BJ (cell line): ENCODE results near the gene DEDD. TPM values are rescaled to one million over a fixed set of nuclear protein-coding genes. Genes with fewer than 3 reads are reported as not detected.

Experiments used
- CTCF ChIA-PET: fragments of 350-600 bp; formaldehyde crosslinking; extraction: SDS; loops from one replicate; lab custom pipeline; 2021; ENCODE audit warnings: antibody characterized with exemption, inconsistent platforms; lab: Yijun Ruan, JAX
- POLR2A ChIA-PET: fragments of 300-600 bp; sonication (Branson Sonifier 250); formaldehyde crosslinking; extraction: SDS; loops from one replicate; lab custom pipeline; 2021; ENCODE audit warnings: antibody characterized with exemption; lab: Charles Lee
- DNase-seq: peaks from one replicate; pipeline ENCODE4 v3.0.0-alpha.2; 2011; ENCODE audit warnings: low read depth
- H3K27me3 ChIP-seq: 2 replicates; pipeline ENCODE4 v1.6.0; 2011; ENCODE audit warnings: low read length; ENCODE audit not compliant: control insufficient read depth, insufficient read depth
- H3K36me3 ChIP-seq: 2 replicates; pipeline ENCODE4 v1.5.1; 2011; ENCODE audit warnings: low read length; ENCODE audit not compliant: control insufficient read depth, insufficient read depth
- H3K4me3 ChIP-seq: 2 replicates; pipeline ENCODE4 v1.5.1; 2011; ENCODE audit warnings: low read depth, mild to moderate bottlenecking, control low read depth, low read length
- CTCF ChIP-seq: IDR thresholded peaks from 2 replicates; pipeline ENCODE4 v1.5.1; 2011; ENCODE audit warnings: low read depth, mild to moderate bottlenecking, control low read depth, inconsistent platforms, low read length, moderate library complexity; ENCODE audit not compliant: insufficient read depth
- polyA plus RNA-seq: library from polyadenylated mRNA; depleted of rRNA; stranded (reverse); fragments of >200 nt; gene quantifications from 2 replicates; pipeline ENCODE4 v1.2.3, GENCODE V29; 2011

DEDD gene
- polyA plus RNA-seq, 1 experiment, result 74.0 TPM

DNA sequence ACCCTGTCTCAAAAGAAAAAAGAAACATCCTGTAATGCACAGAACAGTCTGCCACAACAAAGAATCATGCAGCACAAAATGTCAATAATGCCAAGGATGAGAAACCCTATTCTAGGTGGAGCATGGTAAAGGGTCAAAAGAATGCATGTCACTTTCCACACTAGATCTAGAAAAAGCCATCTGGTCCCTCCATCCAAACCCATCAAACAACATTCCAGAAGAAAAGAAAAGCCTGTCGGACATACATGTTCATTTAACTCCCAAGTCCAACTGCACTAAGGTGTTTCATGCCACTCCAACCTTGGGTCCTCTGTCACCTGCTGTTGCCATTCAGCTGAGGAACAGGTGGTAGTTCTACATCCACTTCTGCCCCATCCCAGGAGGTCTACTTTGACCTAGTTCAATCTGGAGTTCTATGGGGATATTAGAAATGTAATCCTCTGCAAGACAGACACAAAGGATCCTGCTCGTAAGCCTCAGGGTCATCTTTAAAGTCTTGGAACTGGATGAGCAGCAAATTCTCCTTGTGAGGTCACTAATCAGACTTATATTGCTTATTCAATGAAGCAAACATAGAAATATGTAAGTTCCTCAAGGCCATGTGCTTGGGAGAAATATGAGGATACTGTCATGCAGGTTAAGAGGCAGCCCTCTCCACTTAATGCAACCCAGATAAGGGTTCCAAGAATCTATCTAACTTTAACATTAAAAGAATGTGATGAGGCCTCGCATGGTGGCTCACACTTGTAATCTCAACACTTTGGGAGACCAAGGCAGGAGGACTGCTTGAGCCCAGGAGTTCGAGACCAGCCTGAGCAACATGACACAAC lies 3.7 kb downstream of the DEDD start:
- CTCF ChIA-PET, result interaction anchor here (1.5 kb wide), 1 partner anchor 10 kb away, joined by 3 read pairs; no protein-coding TSS in a partner anchor
- Histone ChIP-seq H3K27me3 (no peaks in the 10 kb centered on the region), H3K36me3 (peaks cover 10% of the 10 kb centered on the region), H3K4me3 (no peak overlapping the region)
- no peak for TF ChIP-seq CTCF
- no peak for DNase-seq
- POLR2A ChIA-PET, result no interaction called here

- no peak for TF ChIP-seq CTCF
- ChIA-PET CTCF (interaction anchor here (1.2 to 1.5 kb wide), 3 partner anchors 9 to 29 kb away, joined by 3 to 4 read pairs (median 4); partner anchors contain the start of genes KLHDC9, NIT1 and PFDN2), POLR2A (no interaction called here)
- Histone ChIP-seq H3K27me3 (no peaks in the 10 kb centered on the region), H3K36me3 (peaks cover 14% of the 10 kb centered on the region), H3K4me3 (no peak overlapping the region)
- no peak for DNase-seq
Observed at GRCh38 chr1:161127649-161128048, 4.8 kb downstream of the DEDD start.

GRCh38 chr1:161122967-161123366 lies 9.5 kb downstream of the DEDD start:
- CTCF ChIA-PET, result no interaction called here
- peaks cover 21% of the 10 kb centered on the region for H3K36me3 ChIP-seq
- no peak overlapping the region for H3K4me3 ChIP-seq
- POLR2A ChIA-PET, result no interaction called here
- DNase-seq, result no peak
- H3K27me3 ChIP-seq, result no peaks in the 10 kb centered on the region
- no peak for TF ChIP-seq CTCF

GRCh38 chr1:161121834-161122233 lies 10.6 kb downstream of the DEDD start:
- no peaks in the 10 kb centered on the region for H3K27me3 ChIP-seq

More at GRCh38 chr1:161121834-161122233, 10.6 kb downstream of the DEDD start:
- H3K36me3 ChIP-seq, result peaks cover 21% of the 10 kb centered on the region
- no peak for DNase-seq
- CTCF ChIA-PET, result interaction anchor here (1.2 kb wide), 1 partner anchor 16 kb away, joined by 4 read pairs; no protein-coding TSS in a partner anchor
- no peak overlapping the region for H3K4me3 ChIP-seq
- TF ChIP-seq CTCF, result no peak
- POLR2A ChIA-PET, result no interaction called here
